Islet precursor cell (in vitro differentiated cells): Measurements from ENCODE around the gene HSD17B11.
A peak's percentile ranks its signal among the peaks of the same experiment; 100 is the strongest.
"Not testable (repeated sequence)": the region's sequence is repeated elsewhere in the genome, so short reads cannot be mapped to it uniquely, and the experiment has no call there.

Source experiments
- DNase-seq: peaks from one replicate; pipeline ENCODE4 v3.0.0-alpha.2; 2018

The HSD17B11 gene

GRCh38 chr4:87356832-87357526, 34.0 kb downstream of the HSD17B11 start:
- DNase-seq: no peak

GRCh38 chr4:87354168-87355102, 36.6 kb downstream of the HSD17B11 start:
- DNase-seq: no peak

GRCh38 chr4:87353592-87353991, 37.4 kb downstream of the HSD17B11 start:
- DNase-seq: peak; percentile 68

- DNase-seq: no peak
Measured at GRCh38 chr4:87345139-87345538, 45.8 kb downstream of the HSD17B11 start.

- no peak for DNase-seq
Measured at GRCh38 chr4:87342872-87343271, 48.1 kb downstream of the HSD17B11 start.

GRCh38 chr4:87341954-87342635, 48.9 kb downstream of the HSD17B11 start:
- DNase-seq: not testable (repeated sequence)

GRCh38 chr4:87339440-87339839, 51.5 kb downstream of the HSD17B11 start:
- no peak for DNase-seq

- DNase-seq: no peak
Measured at GRCh38 chr4:87337361-87337760, 53.6 kb downstream of the HSD17B11 start.

- no peak for DNase-seq
Measured at GRCh38 chr4:87333267-87333666, 57.7 kb downstream of the HSD17B11 start.

- no peak for DNase-seq
Measured at GRCh38 chr4:87330761-87331160, 60.2 kb downstream of the HSD17B11 start.

- no peak for DNase-seq
Measured at GRCh38 chr4:87327136-87327535, 63.9 kb downstream of the HSD17B11 start.

GRCh38 chr4:87326460-87326859, 64.5 kb downstream of the HSD17B11 start:
- no peak for DNase-seq

GRCh38 chr4:87322754-87323153, 68.2 kb downstream of the HSD17B11 start, which contains the start of gene HSD17B13:
TSS of gene HSD17B13 (minus strand) at chr4:87322882. CDS start at chr4:87322841, 41 bp downstream.
- no peak for DNase-seq

- DNase-seq: no peak
Measured at GRCh38 chr4:87321888-87322287, 69.1 kb downstream of the HSD17B11 start.

- DNase-seq: no peak
Measured at GRCh38 chr4:87317527-87317926, 73.5 kb downstream of the HSD17B11 start.

GRCh38 chr4:87316961-87317360, 74.0 kb downstream of the HSD17B11 start:
- DNase-seq: no peak

- DNase-seq: not testable (repeated sequence)
Measured at GRCh38 chr4:87315000-87315399, 76.0 kb downstream of the HSD17B11 start.

GRCh38 chr4:87313756-87314155, 77.2 kb downstream of the HSD17B11 start:
- DNase-seq: no peak

GRCh38 chr4:87311684-87312083, 79.3 kb downstream of the HSD17B11 start:
- no peak for DNase-seq

- no peak for DNase-seq
Measured at GRCh38 chr4:87310691-87311335, 80.2 kb downstream of the HSD17B11 start.

GRCh38 chr4:87309625-87310024, 81.4 kb downstream of the HSD17B11 start:
- DNase-seq: no peak

GRCh38 chr4:87306056-87306455, 84.9 kb downstream of the HSD17B11 start:
- DNase-seq: no peak

- DNase-seq: no peak
Measured at GRCh38 chr4:87305562-87305961, 85.4 kb downstream of the HSD17B11 start.
